DND-41 (cell line): ENCODE results near the gene SPP2.

Experiments used
- CTCF ChIP-seq: IDR thresholded peaks from 2 replicates; pipeline ENCODE4 v1.5.1; 2012; ENCODE audit warnings: borderline replicate concordance, low read length, moderate library complexity, mild to moderate bottlenecking; ENCODE audit not compliant: poor library complexity, severe bottlenecking; ENCODE audit errors: extremely low read depth
- EZH2 ChIP-seq: IDR thresholded peaks from 3 replicates; pipeline ENCODE4 v1.6.1; 2012; ENCODE audit warnings: borderline replicate concordance, low read depth, mild to moderate bottlenecking, moderate library complexity, low read length, inconsistent platforms; ENCODE audit not compliant: severe bottlenecking

- no peak for TF ChIP-seq CTCF
- TF ChIP-seq EZH2, result no peak
Observed at GRCh38 chr2:234099266-234099665, 48.8 kb downstream of the SPP2 start.
